ENCODE data around the gene SPO11. TPM values are rescaled to one million over a fixed set of nuclear protein-coding genes. Genes with fewer than 3 reads are reported as not detected.

The SPO11 gene
- polyA plus RNA-seq (2013, experiment 1 of 2) = not detected
- polyA plus RNA-seq (2013, experiment 2 of 2) = not detected

DNA sequence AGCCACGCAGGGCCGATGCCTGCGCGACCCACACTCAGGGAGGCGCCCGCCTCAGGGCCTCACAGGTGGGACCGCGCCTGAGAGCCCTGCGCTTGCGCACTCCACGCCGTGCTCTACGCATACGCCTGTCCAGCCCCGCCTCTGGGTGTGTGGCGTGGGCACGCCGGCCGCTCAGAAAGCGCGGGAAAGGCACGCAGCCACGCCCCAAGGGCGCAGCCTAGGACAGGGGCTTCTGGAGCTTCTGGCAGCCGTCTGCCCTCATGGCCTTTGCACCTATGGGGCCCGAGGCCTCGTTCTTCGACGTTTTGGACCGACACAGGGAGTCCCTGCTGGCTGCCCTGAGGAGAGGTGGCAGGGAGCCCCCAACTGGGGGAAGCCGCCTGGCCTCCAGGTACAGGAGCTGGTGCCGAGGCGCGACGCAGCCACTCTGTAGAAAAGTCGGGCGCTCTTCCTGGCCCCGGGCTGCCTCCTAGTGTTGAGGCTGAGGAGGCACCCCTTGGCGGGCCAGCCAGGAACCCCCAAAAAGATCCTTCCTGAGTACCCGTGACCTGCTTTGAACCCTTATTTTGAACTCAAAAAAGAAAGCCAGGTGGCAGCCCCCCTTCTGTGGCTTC is at the start of gene SPO11:
TSS of gene SPO11 (plus strand) at position 196 of the 614 bp plus-strand sequence. CDS start at position 261, 65 bp downstream.
- Histone ChIP-seq H3K4me1 (ENCODE audit: control insufficient read depth, insufficient read depth, low read length, poor library complexity, severe bottlenecking) (no peaks in the 10 kb centered on the region), H3K36me3 (ENCODE audit: control insufficient read depth, insufficient read depth, low read length) (no peaks in the 10 kb centered on the region), H3K9me3 (ENCODE audit: control insufficient read depth, low read length) (no peaks in the 10 kb centered on the region), H3K4me3 (ENCODE audit: extremely low read depth, insufficient read depth, low read length, poor library complexity, severe bottlenecking) (no peak within 1 kb of the TSS), H3K27ac (ENCODE audit: low read depth, low read length, severe bottlenecking) (no peak within 1 kb of the TSS)
- WGBS, 2 experiments (ENCODE audit: insufficient coverage in 2 of 2) = 83 to 85% methylated on average over 33 to 37 of the region's 40 CpGs

GRCh38 chr20:57280221-57280620 is 49.4 kb upstream of the SPO11 start:
- Histone ChIP-seq H3K36me3 (ENCODE audit: control insufficient read depth, insufficient read depth, low read length) (no peaks in the 10 kb centered on the region), H3K27ac (ENCODE audit: low read depth, low read length, severe bottlenecking) (no peak overlapping the region), H3K4me3 (ENCODE audit: extremely low read depth, insufficient read depth, low read length, poor library complexity, severe bottlenecking) (no peak overlapping the region), H3K4me1 (ENCODE audit: control insufficient read depth, insufficient read depth, low read length, poor library complexity, severe bottlenecking) (peaks cover 10% of the 10 kb centered on the region), H3K9me3 (ENCODE audit: control insufficient read depth, low read length) (no peaks in the 10 kb centered on the region)
- WGBS, 2 experiments (ENCODE audit: insufficient coverage in 2 of 2) = 92 to 95% methylated on average over 4 to 9 of the region's 10 CpGs

DNA sequence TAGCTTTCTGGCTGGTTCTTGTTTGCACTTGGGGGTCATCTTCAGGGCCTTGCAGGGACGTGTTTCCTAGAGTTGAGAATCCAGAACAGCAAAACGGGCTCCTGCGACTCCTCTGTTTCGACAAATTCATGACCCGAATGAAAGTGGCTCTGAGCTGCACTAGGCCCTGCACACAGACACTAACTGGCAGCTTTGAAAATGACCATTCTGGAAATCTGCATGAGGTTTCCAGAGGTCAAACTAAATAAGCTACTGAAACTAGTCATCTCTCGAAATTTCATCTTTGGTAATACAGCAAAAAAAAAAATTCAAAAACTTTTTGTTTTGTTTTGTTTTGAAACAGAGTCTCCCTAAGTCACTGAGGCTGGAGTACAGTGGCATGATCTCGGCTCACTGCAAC is 47.7 kb upstream of the SPO11 start:
- no peaks in the 10 kb centered on the region for H3K36me3 ChIP-seq (ENCODE audit: control insufficient read depth, insufficient read depth, low read length)
- H3K9me3 ChIP-seq (ENCODE audit: control insufficient read depth, low read length) = no peaks in the 10 kb centered on the region
- H3K27ac ChIP-seq (ENCODE audit: low read depth, low read length, severe bottlenecking) = no peak overlapping the region
- no peak overlapping the region for H3K4me3 ChIP-seq (ENCODE audit: extremely low read depth, insufficient read depth, low read length, poor library complexity, severe bottlenecking)
- WGBS, 2 experiments (ENCODE audit: insufficient coverage in 2 of 2) = 84 to 93% methylated on average over 7 of the region's 7 CpGs
- H3K4me1 ChIP-seq (ENCODE audit: control insufficient read depth, insufficient read depth, low read length, poor library complexity, severe bottlenecking) = peaks cover 10% of the 10 kb centered on the region

GRCh38 chr20:57282670-57283361 is 46.8 kb upstream of the SPO11 start:
- H3K4me3 ChIP-seq (ENCODE audit: extremely low read depth, insufficient read depth, low read length, poor library complexity, severe bottlenecking) = no peak overlapping the region
- H3K4me1 ChIP-seq (ENCODE audit: control insufficient read depth, insufficient read depth, low read length, poor library complexity, severe bottlenecking) = peaks cover 13% of the 10 kb centered on the region
- 75 to 77% methylated on average over 12 to 16 of the region's 18 CpGs for WGBS, 2 experiments (ENCODE audit: insufficient coverage in 2 of 2)
- no peaks in the 10 kb centered on the region for H3K9me3 ChIP-seq (ENCODE audit: control insufficient read depth, low read length)
- H3K27ac ChIP-seq (ENCODE audit: low read depth, low read length, severe bottlenecking) = peak overlapping the region; percentile 39
- no peaks in the 10 kb centered on the region for H3K36me3 ChIP-seq (ENCODE audit: control insufficient read depth, insufficient read depth, low read length)

GRCh38 chr20:57283860-57284259 is 45.7 kb upstream of the SPO11 start:
- Histone ChIP-seq H3K9me3 (ENCODE audit: control insufficient read depth, low read length) (no peaks in the 10 kb centered on the region), H3K36me3 (ENCODE audit: control insufficient read depth, insufficient read depth, low read length) (no peaks in the 10 kb centered on the region), H3K4me1 (ENCODE audit: control insufficient read depth, insufficient read depth, low read length, poor library complexity, severe bottlenecking) (peaks cover 9% of the 10 kb centered on the region), H3K4me3 (ENCODE audit: extremely low read depth, insufficient read depth, low read length, poor library complexity, severe bottlenecking) (no peak overlapping the region), H3K27ac (ENCODE audit: low read depth, low read length, severe bottlenecking) (no peak overlapping the region)
- 87 to 92% methylated on average over 4 to 6 of the region's 7 CpGs for WGBS, 2 experiments (ENCODE audit: insufficient coverage in 2 of 2)

DNA sequence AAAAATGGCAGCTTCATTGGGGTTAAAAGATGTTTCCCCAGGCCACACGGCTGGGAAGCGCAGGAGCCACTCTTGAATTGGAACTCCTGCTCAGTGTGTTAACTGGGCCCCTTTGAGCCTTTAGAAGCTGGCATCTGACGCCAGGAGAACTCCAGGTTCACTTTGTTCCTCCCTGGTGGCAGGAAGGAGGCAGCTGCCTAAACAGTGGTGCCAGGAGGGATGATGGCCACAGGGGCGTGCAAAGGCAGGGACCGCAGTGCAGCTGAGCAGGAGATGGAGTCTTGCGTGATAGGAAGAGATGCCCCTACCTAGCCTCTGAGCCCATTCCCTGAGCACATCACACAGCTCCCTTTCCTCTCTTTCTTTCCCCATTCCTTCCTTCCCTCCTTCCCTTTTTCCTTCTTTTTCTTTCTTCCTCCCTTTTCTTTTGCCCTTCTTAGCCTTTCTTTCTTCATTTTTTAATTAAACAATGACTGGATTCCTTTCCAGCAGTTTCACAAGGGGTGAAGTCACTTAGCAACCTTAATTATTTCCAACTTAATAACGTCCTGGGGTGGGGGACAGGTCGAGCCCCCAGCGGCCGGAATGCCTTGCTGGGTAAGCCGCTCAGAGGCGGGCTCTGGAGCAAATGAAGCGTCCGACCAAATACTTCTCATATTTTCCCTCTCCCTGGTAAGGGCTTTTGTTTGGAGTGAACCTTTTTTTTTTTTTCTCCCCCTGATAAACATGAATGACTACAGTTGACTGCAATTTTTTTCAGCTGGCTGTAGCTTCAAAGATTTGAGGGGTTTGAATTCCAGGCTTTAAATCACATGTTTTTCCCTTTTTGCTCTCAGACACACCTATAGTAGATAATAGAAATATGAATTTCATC is 42.4 kb upstream of the SPO11 start:
- peaks cover 9% of the 10 kb centered on the region for H3K4me1 ChIP-seq (ENCODE audit: control insufficient read depth, insufficient read depth, low read length, poor library complexity, severe bottlenecking)
- WGBS, 2 experiments (ENCODE audit: insufficient coverage in 2 of 2) = 59 to 70% methylated on average over 7 to 12 of the region's 14 CpGs

GRCh38 chr20:57287901-57288300 is 41.7 kb upstream of the SPO11 start:
- Histone ChIP-seq H3K9me3 (ENCODE audit: control insufficient read depth, low read length) (no peaks in the 10 kb centered on the region), H3K36me3 (ENCODE audit: control insufficient read depth, insufficient read depth, low read length) (no peaks in the 10 kb centered on the region), H3K27ac (ENCODE audit: low read depth, low read length, severe bottlenecking) (no peak overlapping the region), H3K4me1 (ENCODE audit: control insufficient read depth, insufficient read depth, low read length, poor library complexity, severe bottlenecking) (peaks cover 9% of the 10 kb centered on the region), H3K4me3 (ENCODE audit: extremely low read depth, insufficient read depth, low read length, poor library complexity, severe bottlenecking) (no peak overlapping the region)
- 84 to 88% methylated on average over 5 to 6 of the region's 6 CpGs for WGBS, 2 experiments (ENCODE audit: insufficient coverage in 2 of 2)

More for the DNA sequence above, 42.4 kb upstream of the SPO11 start:
- Histone ChIP-seq H3K9me3 (ENCODE audit: control insufficient read depth, low read length) (no peaks in the 10 kb centered on the region), H3K36me3 (ENCODE audit: control insufficient read depth, insufficient read depth, low read length) (no peaks in the 10 kb centered on the region), H3K4me3 (ENCODE audit: extremely low read depth, insufficient read depth, low read length, poor library complexity, severe bottlenecking) (no peak overlapping the region), H3K27ac (ENCODE audit: low read depth, low read length, severe bottlenecking) (no peak overlapping the region)

- Histone ChIP-seq H3K4me1 (ENCODE audit: control insufficient read depth, insufficient read depth, low read length, poor library complexity, severe bottlenecking) (peaks cover 9% of the 10 kb centered on the region), H3K27ac (ENCODE audit: low read depth, low read length, severe bottlenecking) (no peak overlapping the region), H3K36me3 (ENCODE audit: control insufficient read depth, insufficient read depth, low read length) (no peaks in the 10 kb centered on the region), H3K9me3 (ENCODE audit: control insufficient read depth, low read length) (no peaks in the 10 kb centered on the region), H3K4me3 (ENCODE audit: extremely low read depth, insufficient read depth, low read length, poor library complexity, severe bottlenecking) (no peak overlapping the region)
- 78 to 89% methylated on average over 15 to 16 of the region's 16 CpGs for WGBS, 2 experiments (ENCODE audit: insufficient coverage in 2 of 2)
These were observed 40.8 kb upstream of the SPO11 start for GRCh38 chr20:57288651-57289277.

DNA sequence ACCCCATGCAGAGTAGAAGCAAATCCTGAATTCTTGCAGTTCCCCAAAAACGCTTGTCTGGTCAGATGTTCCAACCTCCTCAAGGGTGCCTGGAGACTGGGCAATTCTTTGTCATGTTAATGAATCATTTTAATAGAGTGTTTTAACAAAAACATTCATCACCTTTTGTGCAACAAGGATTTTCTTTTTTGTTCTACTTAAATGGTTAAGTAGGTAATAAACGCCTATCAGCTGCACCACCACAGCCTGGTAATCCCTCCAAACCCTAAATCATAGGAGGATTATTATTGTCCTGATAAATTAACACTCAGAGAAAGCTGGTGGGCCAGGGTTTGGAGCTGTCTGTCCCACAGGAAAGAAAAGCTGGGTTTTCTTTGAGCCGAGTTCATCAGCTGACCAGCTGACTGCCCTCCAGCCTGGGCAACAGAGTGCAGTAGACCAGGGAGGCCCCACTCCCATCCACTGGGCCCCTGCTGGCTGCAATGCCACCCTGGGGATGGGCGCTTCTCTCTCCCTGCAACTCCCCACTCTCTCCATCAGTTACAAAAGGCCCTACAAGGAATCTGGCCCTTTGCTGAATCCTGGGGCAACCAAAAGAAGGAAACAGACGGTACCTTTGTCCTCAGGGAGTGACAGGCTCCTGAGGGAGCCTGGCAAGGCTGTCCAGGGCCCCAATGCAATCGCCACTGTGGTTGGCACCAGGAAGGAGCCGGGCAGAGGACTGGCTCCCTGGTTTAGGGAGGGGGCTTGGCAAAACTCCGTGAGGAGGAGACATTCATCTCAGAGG is 40.0 kb upstream of the SPO11 start:
- no peak overlapping the region for H3K27ac ChIP-seq (ENCODE audit: low read depth, low read length, severe bottlenecking)

DNA sequence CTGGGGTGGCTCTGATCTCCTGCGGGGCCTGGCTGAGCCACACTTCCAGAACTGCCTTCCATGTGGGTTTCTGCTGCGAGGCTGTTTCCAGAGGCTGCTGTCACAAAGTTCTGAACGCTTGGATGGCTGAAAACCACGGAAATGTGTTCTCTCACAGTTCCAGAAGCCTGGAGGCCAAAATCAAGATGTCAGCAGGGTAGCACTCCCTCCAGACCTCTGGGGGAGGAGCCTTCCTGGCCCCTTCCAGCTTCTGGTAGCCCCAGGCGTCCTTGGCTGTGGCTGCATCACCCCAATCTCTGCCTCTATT is 39.5 kb upstream of the SPO11 start:
- peaks cover 9% of the 10 kb centered on the region for H3K4me1 ChIP-seq (ENCODE audit: control insufficient read depth, insufficient read depth, low read length, poor library complexity, severe bottlenecking)
- H3K36me3 ChIP-seq (ENCODE audit: control insufficient read depth, insufficient read depth, low read length) = no peaks in the 10 kb centered on the region
- no peaks in the 10 kb centered on the region for H3K9me3 ChIP-seq (ENCODE audit: control insufficient read depth, low read length)
- H3K27ac ChIP-seq (ENCODE audit: low read depth, low read length, severe bottlenecking) = no peak overlapping the region
- no peak overlapping the region for H3K4me3 ChIP-seq (ENCODE audit: extremely low read depth, insufficient read depth, low read length, poor library complexity, severe bottlenecking)
- 76 to 81% methylated on average over 5 of the region's 5 CpGs for WGBS, 2 experiments (ENCODE audit: insufficient coverage in 2 of 2)

More for the DNA sequence above, 40.0 kb upstream of the SPO11 start:
- H3K4me1 ChIP-seq (ENCODE audit: control insufficient read depth, insufficient read depth, low read length, poor library complexity, severe bottlenecking) = peaks cover 9% of the 10 kb centered on the region
- 65 to 67% methylated on average over 5 of the region's 8 CpGs for WGBS, 2 experiments (ENCODE audit: insufficient coverage in 2 of 2)
- H3K4me3 ChIP-seq (ENCODE audit: extremely low read depth, insufficient read depth, low read length, poor library complexity, severe bottlenecking) = no peak overlapping the region
- no peaks in the 10 kb centered on the region for H3K36me3 ChIP-seq (ENCODE audit: control insufficient read depth, insufficient read depth, low read length)
- H3K9me3 ChIP-seq (ENCODE audit: control insufficient read depth, low read length) = no peaks in the 10 kb centered on the region
